IPS-NIHi11 (cell line): ENCODE data around the gene TMEM156.
"Not testable (repeated sequence)": the region's sequence is repeated elsewhere in the genome, so short reads cannot be mapped to it uniquely, and the experiment has no call there.

Experiments used
- DNase-seq: peaks from one replicate; pipeline ENCODE4 v3.0.0; 2012; ENCODE audit warnings: mixed read lengths, low spot score

Gene TMEM156

DNA sequence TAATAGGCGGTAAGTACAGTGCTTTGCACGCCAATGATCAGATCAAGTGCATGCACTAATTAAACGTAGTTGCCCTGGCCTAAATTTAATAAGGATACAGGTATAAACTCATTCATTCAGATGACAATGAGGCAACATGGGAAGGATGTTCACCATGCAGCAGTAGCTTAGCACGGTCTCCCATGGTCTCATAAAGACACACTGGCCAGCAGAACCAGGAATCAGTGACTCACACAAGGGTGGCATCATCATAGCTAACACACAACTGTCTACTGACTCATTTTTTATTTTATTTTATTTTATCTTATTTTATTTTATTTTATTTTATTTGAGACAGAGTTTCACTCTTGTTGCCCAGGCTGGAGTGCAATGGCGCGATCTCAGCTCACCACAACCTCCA, 42.7 kb downstream of the TMEM156 start:
- no peak for DNase-seq

DNA sequence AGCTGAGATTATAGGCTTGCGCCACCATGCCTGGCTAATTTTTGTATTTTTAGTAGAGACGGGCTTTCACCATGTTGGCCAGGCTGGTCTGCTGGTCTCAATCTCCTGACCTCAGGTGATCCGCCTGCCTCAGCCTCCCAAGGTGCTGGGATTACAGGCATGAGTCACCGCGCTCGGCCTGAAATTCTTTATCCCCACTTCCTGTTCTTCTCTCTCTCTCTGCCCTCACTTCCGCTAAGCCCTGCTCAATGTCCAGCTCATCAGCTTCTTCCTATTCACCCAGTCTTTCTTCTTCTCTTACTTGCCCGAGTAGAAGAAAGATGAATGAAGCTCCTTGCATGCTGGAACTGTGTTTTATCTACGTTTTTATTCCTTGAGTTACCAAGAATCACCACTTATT, 43.9 kb downstream of the TMEM156 start:
- DNase-seq, result not testable (repeated sequence)

DNA sequence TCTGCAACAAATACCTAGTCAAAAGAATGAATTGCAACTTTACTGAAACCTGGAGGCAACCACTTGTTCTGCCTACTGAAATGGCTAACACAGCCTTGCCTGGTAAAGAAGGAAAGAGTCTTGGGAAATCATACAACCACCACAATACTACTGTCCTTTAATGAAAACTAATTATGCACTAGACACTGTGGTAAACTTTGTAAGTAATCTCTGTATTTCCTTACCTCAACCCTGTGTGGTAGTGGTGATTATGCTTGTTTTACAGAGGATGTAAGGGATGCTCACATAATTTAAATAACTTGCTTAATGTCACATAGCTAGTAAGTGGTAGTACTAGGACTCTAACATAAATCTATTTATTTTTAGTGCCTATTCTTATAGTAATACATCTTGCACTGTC, 44.7 kb downstream of the TMEM156 start:
- DNase-seq, result no peak

DNA sequence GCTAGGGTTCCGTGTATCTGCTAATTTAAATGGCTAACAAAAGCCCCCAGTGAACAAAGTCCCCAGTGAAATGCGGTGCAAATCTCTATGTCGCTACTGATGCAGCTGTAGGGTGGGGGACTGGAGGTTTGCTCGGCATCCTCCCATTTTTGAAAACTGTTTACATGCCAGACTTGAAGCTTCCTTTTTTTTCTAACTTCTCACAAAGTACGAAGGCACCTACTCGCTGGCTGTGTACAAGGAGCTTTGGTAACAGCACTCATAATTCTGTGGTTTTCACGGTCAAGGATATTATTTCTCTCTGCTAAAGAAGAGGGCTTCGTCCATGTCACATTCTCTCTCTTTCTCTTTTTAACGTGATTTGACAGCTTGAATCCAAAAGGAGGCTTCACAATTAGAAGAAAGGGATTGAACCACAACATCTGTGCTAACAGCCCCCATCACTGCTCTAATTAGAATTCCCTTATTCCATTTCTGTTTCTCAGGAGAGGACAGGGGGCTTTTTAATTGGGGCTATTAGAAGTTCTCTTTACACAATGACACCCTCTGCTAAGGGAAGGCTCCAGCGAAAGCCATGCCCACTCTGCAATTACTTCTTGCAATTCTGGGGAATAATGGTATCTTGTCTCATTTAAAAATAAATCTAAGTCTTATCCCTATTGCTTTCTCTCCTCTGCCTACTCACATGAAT, 46.7 kb downstream of the TMEM156 start:
- no peak for DNase-seq

DNA sequence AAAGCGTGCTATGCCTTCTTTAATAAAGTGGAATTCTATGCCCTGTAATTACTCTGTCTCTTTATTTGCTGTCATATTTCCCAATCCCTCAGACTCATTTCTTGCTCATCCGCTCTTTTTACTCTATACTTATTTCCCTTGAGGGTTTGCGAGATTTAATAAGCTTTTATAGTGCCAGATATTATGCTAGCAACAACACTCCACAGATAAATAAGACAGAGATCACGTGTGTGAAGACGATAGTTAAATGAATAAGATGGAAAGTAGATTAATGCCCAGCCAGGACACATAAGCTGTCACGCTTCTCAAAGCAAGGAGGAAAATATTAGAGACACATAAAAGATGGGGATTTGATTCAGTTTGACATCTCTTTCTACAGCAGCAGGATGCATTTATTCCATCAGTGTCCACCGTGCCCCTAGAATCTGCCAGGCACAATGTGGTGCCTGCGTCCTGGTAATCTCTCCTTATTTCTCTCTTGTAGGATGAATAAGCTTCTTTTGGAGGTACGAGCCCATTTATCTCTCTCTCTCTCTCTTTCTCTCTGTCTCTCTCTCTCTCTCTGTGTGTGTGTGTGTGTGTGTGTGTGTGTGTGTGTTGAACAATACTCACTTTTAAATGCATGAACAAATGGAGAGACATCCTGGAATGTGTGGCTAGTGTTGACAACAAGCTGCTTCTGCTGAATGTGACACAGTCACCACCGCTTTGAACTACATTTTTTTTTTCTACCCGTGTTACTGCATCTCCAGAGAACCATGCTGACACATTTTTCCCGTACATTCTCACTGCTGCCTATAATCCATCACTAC, 48.2 kb downstream of the TMEM156 start:
- no peak for DNase-seq

DNA sequence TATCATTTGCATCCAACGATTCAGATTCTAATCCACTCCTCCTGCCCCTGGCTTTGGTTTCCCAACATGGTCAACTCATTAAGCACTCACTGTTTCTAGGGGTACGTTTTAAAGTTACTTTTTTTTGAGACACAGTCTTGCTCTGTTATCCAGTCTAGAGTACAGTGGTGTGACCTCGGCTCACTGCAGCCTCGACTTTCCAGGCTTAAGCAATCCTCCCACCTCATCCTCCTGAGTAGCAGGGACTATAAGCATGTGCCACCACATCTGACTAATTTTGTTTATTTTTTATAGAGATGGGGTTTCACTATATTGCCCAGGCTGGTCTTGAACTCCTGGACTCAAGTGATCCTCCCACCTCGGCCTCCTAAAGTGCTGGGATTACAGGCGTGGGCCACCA, 48.9 kb downstream of the TMEM156 start:
- no peak for DNase-seq

DNA sequence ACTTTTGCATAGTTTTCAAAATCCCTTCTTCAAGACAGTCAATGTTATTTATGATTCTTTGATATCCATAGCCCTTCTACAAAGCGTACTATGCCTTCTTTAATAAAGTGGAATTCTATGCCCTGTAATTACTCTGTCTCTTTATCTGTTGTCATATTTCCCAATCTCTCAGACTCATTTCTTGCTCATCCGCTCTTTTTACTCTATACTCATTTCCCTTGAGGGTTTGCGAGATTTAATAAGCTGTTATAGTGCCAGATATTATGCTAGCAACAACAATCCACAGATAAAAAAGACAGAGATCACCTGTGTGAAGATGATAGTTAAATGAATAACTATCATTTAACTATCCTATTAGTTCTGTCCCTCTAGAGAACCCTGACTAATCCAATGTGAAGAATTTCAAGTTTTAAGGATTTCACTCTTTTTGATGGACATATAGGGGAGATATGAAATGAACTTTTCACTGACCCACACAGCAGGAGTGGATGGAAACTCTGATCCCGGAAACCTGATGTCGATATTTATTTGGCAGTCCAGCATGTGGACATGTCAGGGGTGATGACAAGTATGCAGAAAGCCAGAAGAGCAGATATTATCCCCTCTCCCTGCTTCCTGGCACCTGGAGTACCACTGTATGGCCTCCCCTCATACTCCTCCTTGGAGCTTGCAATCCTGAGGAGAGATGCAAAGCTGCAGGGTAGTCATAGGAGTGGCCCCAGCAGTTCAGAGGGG, 49.7 kb downstream of the TMEM156 start:
- no peak for DNase-seq

DNA sequence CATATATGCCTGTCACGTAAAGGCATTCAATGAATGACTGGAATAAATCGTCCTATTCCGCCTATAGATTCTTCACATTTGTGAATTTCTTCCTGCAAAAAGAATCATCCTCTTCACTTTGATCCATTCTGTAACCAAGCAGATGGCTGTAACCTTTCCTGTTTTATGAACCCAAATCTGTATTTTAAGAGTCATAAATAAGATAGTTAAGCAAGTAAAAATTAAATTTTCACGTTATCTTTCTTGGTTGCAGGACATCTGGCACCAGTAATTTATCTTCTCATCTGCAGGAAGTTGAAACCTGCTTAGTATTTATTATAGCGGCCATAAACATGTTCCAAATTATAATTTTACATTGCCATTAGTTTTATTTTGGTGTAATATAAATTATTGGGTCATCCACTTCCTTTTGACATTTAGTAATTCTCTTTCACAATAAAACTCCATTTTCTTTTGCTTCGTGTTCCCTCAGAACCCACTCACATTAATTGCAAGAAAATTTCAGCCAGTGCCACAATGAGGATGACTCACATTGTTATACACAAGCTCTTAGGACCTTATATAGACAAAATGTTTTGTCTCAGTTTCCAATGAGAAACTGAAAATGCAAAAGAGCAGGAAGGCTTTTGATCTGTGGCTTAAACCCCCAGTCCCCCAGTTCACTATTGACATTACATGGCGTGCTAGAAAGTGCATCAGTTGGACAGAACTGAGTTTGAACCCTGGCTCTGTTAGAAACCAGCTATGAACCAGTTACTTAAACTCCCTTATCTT, 51.1 kb downstream of the TMEM156 start:
- DNase-seq, result no peak

DNA sequence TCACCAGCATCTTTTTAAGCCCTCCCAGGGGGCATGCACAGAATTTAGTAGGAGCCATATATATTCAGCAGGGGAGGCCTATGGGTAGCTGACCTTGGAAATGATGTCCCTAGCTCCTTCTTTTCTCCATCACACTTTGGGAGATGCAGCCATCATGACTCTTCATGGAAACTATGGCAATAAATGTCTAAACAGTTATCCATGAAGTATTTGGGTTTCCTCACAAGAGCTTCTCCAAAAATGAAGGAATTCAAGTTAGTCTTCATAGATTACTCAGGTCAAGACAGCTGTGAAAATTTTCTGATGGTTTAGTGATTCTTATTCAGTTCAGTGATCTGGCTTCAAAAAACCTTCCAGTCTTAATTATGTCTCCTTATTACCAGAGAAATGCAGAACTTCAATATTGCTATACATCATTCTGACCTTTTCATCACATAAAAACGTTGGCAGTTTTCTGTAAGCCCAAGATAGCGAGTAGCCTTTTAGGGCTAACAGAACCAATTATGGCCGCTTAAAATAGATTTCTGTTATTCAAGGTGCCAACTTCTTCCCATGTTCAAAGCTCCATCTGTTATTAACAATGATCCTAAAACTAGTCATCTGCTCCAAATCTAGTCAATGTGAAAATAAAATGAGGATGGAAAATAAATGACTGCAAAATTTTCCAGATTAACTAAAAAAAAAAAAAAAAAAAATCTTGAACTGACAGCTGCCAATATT, 52.5 kb downstream of the TMEM156 start:
- no peak for DNase-seq

DNA sequence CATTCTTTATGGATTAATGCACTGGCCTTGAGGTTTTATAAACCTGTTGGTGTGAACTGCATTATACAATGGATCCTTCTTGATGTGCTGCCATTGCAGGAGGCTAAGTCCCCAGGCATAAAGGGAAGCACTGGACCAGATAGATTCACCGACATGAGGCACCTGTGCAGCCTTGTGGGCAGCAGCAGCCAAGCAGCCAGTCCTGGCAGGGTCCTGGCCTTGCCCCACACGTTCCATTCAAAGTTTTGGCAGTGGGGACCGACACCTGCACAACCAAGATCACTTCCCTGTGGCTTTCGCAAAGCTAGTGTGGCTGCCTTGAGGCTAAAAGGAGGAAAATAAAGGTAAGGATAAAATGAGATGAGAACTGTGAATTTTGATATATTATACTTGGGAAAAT, 53.1 kb downstream of the TMEM156 start:
- no peak for DNase-seq

DNA sequence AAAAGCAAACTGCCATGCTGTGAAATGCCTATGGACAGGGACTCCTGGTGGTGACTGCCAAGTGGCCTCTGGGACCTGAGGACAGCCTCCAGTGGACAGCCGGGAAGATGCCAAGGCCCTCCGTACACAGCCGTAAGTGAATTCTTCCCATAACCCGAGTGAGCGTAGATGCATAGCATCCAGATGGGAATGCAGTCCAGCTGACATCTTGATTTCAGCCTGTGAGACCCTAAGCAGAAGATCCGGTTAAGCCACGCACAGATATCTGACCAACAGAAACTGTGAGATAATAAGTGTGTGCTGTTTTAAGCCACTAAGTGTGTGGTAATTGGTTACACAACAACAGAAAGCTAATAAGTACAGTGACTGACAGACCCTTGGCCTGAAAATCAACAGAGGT, 55.9 kb downstream of the TMEM156 start:
- no peak for DNase-seq

DNA sequence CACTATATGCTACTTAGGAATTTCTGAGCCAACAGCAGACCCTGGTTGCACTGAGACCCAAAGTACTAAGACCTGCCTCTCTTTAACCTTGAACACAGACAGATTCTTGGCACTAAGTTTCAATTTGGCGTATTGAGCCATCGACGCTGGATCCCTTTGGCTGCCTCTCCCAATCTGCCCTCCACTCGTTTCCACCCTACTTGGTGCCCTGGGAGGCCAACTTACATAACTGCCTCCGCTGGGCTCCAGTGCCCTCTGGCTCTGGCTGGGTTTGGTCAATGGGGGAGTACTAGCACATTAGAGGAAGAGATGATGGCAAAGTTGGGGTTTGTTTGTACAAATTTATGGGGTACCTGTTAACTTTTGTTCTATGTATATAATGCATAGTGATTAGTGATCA, 63.5 kb downstream of the TMEM156 start:
- no peak for DNase-seq

DNA sequence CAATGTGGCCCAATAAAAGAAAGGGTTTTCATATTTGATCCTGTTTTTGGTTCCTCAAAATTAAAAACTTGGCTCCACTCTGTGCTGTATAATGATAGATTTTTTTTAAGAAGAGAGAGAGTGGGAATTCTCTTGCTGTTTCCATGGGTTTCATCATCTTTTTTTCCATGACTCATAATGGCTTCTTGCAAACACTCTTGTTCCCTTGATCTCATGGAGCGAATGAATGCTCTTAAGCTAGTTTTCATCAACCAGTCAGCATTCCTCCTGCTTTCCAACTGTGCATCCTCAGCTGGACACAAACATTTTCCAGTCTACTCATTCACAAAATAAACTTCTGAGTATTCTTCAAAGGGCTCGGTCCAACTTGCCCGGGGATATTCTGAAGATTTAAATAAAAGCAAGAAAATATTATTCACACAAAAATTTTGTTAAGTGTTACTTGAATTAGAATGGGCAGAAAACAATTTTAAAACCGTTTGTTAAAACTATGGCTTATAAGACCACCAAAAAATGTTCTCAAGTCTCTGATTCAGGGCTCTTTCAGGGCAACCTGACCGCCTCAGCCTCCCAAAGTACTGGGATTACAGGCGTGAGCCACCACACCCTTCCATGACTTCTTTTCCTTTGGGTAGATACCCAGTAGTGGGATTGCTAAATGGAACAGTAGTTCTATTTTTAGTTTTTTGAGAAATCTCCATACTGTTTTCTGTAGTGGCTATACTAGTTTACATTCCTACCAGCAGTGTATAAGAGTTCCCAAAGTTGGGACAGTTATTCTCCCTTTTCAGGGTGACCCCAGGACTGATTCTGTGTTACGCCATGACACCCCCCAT, 64.7 kb downstream of the TMEM156 start:
- no peak for DNase-seq

DNA sequence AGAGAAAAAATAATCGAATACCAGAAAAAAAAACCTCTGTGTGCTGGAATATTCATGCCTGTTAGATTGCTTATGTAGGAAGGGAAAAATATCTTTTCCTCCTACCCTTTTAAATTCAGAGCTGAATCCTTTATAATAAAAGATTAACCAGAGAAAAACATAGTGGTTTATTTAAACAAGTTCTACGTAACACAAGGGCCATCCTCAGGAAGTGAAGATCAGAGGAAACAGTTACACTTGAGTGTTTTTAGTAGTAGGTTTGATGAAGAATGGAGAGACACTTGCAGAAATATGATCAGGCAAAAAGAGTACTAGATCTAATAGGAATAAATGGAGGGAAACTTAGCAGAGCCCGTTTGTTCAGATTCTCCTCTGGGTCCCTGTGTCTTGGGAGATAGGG, 66.3 kb downstream of the TMEM156 start:
- DNase-seq, result no peak

DNA sequence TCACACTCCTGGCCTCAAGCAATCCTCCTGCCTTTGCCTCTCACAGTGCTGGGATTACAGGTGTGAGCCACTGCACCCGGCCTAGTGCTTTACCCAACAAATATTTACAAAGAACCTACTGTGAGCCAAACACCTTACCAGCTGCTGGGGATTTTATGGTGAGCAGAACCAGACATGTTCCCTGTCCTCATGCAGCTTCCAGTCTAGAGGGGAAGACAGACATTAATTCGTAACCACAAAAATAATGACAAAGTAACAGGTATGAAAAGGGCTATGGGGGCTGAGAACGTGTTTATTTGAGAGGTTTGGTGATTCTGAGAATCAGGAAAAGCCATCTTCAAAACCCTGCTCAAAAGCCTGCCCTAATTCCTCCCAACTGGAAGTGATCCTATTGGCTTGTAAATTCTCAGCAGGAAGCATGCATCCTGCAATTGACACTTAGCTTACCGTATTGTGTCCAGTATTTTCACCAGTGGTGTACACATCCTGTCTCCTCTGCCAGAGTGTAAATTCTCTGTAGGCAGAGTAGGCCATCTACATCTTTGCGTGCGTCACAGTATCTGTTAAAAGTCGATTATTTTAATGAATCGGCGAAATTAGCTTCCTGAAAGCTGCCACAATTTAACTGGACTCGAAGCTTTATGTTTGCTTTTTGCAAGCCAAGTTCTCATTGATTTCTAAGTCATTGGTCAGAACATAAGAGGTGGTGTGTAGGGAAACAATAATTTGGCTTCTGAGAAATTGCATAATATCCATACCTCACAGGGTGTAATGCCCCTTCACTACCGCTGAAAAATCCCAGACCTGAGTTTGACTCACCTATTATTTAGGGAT, 67.0 kb downstream of the TMEM156 start:
- no peak for DNase-seq

DNA sequence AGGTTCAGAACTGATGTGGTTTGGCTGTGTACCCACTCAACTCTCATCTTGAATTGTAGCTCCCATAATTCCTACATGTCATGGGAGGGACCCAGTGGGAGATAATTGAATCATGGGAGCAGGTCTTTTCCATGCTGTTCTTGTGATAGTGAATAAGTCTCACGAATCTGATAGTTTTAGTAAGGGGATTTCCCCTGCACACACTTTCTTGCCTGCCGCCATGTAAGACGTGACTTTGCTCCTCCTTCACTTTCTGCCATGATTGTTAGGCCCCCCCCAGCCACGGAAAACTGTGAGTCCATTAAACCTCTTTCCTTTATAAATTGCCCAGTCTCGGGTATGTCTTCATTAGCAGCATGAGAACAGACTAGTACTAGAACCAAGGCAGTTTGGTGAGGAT, 73.0 kb downstream of the TMEM156 start:
- not testable (repeated sequence) for DNase-seq

DNA sequence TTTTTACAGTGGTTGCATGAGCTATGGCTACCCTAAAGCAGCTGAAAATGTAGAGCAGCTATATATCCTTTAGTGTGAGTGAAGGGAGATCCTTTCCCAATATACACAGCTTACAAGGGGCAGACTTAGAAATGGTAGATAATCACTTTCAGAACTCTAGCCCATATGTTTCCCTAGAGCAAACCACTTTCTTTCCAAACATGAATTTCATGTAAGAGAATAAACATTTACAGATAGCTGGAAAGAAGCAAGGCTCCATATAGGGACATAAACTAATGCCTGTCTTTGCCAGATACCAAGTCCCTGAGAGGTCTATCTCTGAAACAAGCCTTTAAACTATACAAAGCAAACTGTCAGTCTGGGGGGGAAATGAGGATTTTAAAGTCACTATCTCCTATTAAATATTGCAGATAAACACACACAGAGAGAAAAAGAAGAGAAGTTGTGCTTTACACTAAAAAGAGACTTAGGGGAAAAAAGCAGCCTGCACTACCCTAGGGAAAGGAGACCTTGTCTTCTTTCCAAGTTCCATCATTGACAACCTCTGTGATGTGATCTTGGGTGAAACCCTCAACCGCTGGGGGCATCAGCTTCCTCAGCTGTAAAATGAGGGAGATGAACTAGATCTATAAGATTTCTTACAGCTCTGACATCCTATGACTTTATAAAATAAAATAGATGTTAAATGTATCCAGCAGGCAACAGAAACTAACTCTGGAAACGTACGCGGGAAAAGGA, 73.6 kb downstream of the TMEM156 start:
- DNase-seq, result no peak

DNA sequence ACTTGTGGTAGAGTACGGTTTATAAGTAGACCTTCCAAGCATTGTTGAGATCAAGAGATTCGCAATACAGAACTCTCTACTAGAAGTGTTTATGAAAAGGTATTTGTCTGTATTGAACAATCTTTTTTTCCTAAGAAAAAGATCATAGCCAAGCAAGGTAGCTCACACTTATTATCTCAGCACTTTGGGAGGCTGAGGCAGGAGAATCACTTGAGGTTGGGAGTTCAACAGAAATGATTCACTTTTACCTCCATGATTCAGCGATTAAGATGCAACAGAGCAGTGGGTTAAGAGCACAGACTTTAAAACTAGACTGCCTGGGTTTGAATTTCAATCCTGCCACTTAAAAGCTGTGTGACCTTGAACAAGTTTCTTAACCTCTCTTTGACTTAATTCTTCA, 74.3 kb downstream of the TMEM156 start:
- no peak for DNase-seq

DNA sequence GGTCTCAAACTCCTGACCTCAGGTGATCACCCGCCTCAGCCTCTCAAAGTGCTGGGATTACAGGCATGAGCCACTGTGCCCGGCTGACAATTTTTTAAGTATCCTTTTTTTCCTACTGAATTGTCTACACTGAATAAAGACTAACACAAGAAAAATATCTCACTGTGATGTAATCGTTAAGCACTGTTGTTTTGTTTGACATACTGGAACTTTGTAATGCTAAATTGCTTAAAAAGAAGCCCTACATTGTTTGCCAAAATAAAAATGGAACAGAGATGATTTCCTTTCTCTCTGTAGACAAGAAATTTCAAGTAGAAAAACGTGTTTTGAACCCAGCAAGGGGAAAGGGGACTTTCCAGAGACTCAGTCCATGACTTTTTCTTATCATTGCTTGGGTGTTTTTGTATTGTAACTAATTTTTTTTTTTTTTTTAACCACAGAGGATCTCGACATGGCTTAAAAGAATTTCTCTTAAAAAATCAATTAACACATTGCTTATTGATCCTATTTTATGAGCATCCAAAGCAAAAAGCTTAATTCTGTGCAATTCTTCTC, 74.9 kb downstream of the TMEM156 start:
- no peak for DNase-seq
